GM21360 (cell line): Measurements from ENCODE around the gene ASXL2.
"Not testable (repeated sequence)": the region's sequence is repeated elsewhere in the genome, so short reads cannot be mapped to it uniquely, and the experiment has no call there.

Experiments used
- ATAC-seq: cut with Tn5 transposase; IDR thresholded peaks from one replicate; pipeline ENCODE4 v1.9.1; 2021; ENCODE audit warnings: mild to moderate bottlenecking, moderate library complexity; ENCODE audit not compliant: unreplicated experiment

ASXL2 gene

DNA sequence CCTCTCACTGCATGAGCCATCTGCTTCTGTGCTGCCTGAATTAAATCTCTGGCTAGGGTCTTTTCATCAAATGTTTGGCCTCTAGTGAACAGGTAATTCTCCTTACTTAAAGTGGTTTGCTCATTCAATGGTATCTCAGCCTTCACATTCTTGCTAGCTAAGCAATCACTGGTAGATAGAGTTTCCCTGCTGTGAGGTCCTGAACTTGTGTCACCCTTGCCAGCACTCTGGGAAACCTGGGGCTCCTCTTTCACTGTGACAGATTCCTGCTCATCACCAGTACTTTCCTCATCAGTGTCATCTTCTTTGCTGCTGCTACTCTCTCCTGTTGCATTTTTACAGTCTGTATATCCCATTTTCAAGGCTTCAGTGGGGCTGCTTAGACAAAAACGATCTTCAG, 135.8 kb downstream of the ASXL2 start:
- no peak for ATAC-seq

- no peak for ATAC-seq
Observed at GRCh38 chr2:25740810-25741381, 137.4 kb downstream of the ASXL2 start.

GRCh38 chr2:25738383-25739343, 139.6 kb downstream of the ASXL2 start:
- ATAC-seq = no peak

GRCh38 chr2:25736899-25737515, 141.3 kb downstream of the ASXL2 start:
- ATAC-seq = no peak

GRCh38 chr2:25735835-25736234, 142.5 kb downstream of the ASXL2 start:
- no peak for ATAC-seq

GRCh38 chr2:25728559-25728958, 149.7 kb downstream of the ASXL2 start:
- no peak for ATAC-seq

GRCh38 chr2:25726522-25726921, 151.8 kb downstream of the ASXL2 start:
- no peak for ATAC-seq

- ATAC-seq = no peak
Observed at GRCh38 chr2:25725877-25726276, 152.4 kb downstream of the ASXL2 start.

- ATAC-seq = no peak
Observed at GRCh38 chr2:25724756-25725155, 153.5 kb downstream of the ASXL2 start.

- ATAC-seq = no peak
Observed at GRCh38 chr2:25722224-25722623, 156.1 kb downstream of the ASXL2 start.

DNA sequence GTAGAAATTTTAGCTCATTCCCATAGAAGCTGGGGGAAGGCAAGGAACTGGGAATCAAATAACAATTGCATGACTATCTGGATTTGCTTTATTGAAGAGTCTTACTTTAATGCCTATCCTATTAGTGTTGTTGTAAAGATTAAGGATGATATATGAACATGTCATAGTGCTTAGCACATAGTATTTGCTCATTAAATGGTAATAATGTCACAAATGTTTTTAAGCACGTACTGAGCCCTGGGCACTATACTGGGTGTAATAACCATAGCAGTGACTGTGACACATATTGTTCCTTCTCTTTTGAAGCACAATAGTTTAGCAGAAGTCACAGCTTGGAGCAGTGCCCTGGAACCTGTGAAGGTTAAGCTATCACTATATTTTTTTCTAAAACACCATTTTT, 157.7 kb downstream of the ASXL2 start:
- ATAC-seq = no peak

- ATAC-seq = no peak
Observed at GRCh38 chr2:25714740-25715139, 163.5 kb downstream of the ASXL2 start.

GRCh38 chr2:25712455-25712854, 165.8 kb downstream of the ASXL2 start:
- no peak for ATAC-seq

DNA sequence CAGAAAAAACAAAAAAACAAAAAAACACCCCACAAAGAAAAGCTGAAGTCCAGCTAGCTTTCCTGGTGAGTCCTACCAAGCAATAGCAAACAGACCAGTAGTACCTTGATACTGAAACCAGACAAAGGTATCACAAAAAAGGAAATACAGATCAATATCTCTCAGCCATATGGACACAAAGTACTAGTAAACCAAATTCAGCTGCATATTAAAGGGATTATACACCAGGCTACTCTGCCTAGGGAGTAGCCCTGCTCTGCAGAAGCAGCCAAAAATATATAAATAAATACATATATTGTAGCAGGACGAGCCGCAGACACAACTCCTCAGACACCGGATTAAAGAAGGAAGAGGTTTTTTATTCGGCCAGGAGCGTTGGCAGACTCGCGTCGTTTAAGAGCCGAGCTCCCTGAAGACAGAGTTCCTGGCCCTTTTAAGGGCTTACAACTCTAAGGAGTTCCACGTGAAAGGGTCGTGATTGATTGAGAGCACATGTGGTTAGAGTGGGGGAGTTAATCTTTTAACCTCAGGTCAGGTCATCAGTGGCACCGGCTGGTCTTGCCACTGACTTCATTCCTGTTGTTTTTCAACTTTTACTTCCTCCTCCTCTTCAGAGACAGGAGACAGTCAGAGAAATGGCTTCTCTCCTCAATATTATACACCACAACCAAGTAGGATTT, 166.5 kb downstream of the ASXL2 start:
- ATAC-seq = no peak

DNA sequence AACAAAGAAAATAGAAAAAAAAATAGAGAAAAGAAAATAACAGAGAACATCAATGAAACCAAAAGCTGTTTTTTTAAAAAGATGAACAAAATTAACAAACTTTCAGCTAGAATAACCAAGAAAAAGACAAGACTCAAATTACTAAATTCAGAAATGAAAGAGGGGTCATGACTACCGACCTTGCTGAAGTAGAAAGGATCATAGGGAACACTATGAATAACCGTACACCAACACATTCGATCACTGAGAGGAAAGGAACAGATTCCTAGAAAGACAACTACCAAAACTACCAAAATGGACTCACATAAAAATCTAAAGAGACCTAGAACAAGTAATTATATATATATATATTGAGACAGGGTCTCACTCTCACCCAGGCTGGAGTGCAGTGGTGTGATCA, 167.5 kb downstream of the ASXL2 start:
- ATAC-seq = no peak

DNA sequence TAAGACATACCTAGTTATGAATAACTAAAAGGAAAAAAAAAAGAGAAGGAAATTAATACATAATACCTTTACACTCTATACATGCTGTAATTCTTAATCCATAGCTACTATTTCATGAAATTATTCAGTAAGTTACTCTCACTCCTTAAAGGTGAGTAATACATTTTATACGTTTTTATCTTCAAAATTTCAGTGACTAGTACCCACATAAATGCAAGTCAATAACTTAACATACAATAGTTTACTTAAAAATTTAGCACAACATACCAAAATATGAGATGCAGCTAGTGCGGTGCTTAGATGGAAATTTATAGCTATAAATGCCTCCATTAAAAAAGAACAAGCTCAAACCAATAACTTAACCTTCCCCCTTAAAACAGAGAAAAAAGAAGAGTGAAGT, 168.9 kb downstream of the ASXL2 start:
- ATAC-seq = no peak

DNA sequence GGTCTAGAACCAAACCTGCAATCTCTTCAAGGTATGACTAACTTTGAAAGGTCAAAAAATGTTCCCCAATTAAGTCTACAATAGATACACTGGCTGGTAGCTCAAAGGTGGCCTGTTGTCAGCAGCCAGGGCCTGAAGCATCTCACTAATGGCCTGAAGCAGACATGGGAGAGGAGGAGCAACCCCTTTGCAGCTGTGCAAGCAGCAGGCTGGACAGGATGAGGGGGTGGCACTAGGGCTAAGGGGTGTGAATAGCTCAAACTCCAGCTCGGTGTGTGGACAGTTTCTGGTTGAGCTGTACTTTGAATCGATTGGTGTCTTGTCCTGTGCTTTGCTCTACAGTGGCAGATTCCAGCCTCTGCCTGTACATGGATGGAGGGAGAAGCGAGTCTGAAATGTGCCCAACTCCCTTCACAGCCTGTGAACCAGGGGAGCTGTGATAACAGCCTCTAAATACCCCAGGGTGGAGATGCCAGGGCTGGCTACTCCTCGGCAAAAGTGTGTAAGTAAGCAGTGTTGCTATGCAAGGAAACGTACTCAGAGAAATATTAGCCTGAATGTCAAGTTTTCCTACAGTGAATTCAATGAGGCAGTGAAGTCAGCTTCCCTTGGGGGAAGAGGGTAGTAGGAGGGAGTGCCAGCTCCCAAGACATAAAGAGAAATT, 170.2 kb downstream of the ASXL2 start:
- ATAC-seq = no peak

GRCh38 chr2:25705575-25705974, 172.7 kb downstream of the ASXL2 start:
- ATAC-seq = not testable (repeated sequence)

GRCh38 chr2:25701801-25702200, 176.5 kb downstream of the ASXL2 start:
- ATAC-seq = no peak

DNA sequence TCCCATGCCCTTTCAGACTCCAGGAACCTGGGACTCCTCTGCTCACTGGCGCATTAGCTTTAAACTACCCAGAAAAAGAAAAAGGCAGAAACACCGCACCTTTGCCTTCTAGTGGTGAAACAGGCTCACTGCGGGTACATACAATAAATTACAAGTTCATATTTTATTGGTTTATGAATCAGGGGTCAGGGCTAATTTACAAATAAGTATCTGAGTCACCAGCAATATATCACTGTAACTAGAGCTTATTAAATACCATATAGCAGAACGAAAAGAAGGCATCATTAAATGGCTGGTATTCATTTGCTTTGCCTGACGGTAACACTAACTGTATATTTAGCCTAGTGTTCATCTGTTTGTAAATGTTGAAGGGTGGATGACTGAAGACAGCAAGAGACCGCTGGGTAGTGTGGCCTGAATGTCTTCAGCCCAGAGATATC, 178.0 kb downstream of the ASXL2 start:
- no peak for ATAC-seq

DNA sequence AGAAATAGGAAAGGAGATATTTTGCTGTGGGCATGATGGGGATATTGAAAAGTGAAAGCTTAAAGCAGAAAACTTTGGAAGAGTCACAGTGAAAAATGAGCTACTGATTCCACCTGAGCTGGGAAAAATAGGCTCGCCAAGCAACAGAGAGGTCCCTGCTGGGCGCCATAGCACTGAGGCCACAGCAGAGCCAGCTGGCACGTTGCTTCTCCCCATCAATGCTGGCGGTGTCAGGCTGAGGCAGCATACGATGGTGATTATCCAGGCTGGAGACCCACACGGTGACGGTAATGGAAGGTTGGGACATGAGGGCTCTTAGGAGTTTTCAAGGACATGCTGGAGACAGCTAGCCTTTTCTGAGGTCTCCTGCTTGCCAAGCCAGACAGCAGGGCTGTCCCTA, 179.1 kb downstream of the ASXL2 start:
- ATAC-seq = no peak
